IMR-90 (cell line): ENCODE measurements around the gene SUN5. TPM values are rescaled to one million over a fixed set of nuclear protein-coding genes. Genes with fewer than 3 reads are reported as not detected.
"Not testable (repeated sequence)": the region's sequence is repeated elsewhere in the genome, so short reads cannot be mapped to it uniquely, and the experiment has no call there.

Source experiments
- ATAC-seq: fragments of 200-7000 bp; cut with Tn5 transposase; 2 replicates; pipeline ENCODE4 v1.9.1; 2020; ENCODE audit warnings: low read depth, mild to moderate bottlenecking, moderate library complexity
- BruUV-seq: library from RNA; stranded (reverse); fragments of 400-500 nt; replicated peaks from 2 replicates; lab custom pipeline; 2021; lab: Mats Ljungman, UMichigan
- CTCF ChIA-PET: fragments of 300-600 bp; formaldehyde crosslinking; extraction: SDS; loops from one replicate; lab custom pipeline; 2021; ENCODE audit warnings: antibody characterized with exemption; lab: Yijun Ruan, JAX
- POLR2A ChIA-PET: fragments of 300-600 bp; sonication (Branson Sonifier 250); formaldehyde crosslinking; loops from one replicate; lab custom pipeline; 2022; ENCODE audit warnings: antibody characterized with exemption; ENCODE audit not compliant: unreplicated experiment; lab: Charles Lee
- DNase-seq: peaks from one replicate; pipeline ENCODE4 v3.0.0; 2013
- H2AFZ ChIP-seq: replicated peaks from 2 replicates; pipeline ENCODE3; 2013; ENCODE audit warnings: low read length, mild to moderate bottlenecking; ENCODE audit not compliant: poor library complexity
- H2AK5ac ChIP-seq: 2 replicates; pipeline ENCODE4 v1.6.1; 2013; ENCODE audit warnings: low read depth, low read length, inconsistent platforms
- H2AK9ac ChIP-seq: replicated peaks from 2 replicates; pipeline ENCODE3; 2013; ENCODE audit warnings: mild to moderate bottlenecking, low read depth, low read length, moderate library complexity; ENCODE audit not compliant: poor library complexity
- H2BK120ac ChIP-seq: 2 replicates; pipeline ENCODE4 v1.6.1; 2013; ENCODE audit warnings: low read depth, low read length, inconsistent platforms
- H2BK15ac ChIP-seq: 3 replicates; pipeline ENCODE4 v1.6.1; 2013; ENCODE audit warnings: low read depth, low read length, inconsistent platforms
- H2BK20ac ChIP-seq: 2 replicates; pipeline ENCODE4 v1.6.1; 2013; ENCODE audit warnings: low read depth, mild to moderate bottlenecking, inconsistent platforms, low read length, moderate library complexity
- H2BK5ac ChIP-seq: 2 replicates; pipeline ENCODE4 v1.6.1; 2013; ENCODE audit warnings: mild to moderate bottlenecking, low read depth, low read length, inconsistent platforms; ENCODE audit not compliant: poor library complexity, severe bottlenecking
- H3K14ac ChIP-seq: replicated peaks from 2 replicates; pipeline ENCODE4 v1.6.1; 2013; ENCODE audit warnings: low read depth, low read length, inconsistent platforms
- H3K18ac ChIP-seq: 2 replicates; pipeline ENCODE4 v1.6.1; 2013; ENCODE audit warnings: low read depth, low read length, control low read depth
- H3K23ac ChIP-seq: 2 replicates; pipeline ENCODE4 v1.6.1; 2013; ENCODE audit warnings: low read depth, low read length, inconsistent platforms
- H3K27ac ChIP-seq: 2 replicates; pipeline ENCODE4 v1.5.1; 2013; ENCODE audit warnings: mild to moderate bottlenecking, control low read depth, low read length; ENCODE audit not compliant: insufficient read depth
- H3K27me3 ChIP-seq: 2 replicates; pipeline ENCODE4 v1.6.1; 2013; ENCODE audit warnings: low read length; ENCODE audit not compliant: control insufficient read depth, insufficient read depth
- H3K36me3 ChIP-seq: 2 replicates; pipeline ENCODE4 v1.6.1; 2013; ENCODE audit warnings: low read length, mixed read lengths; ENCODE audit not compliant: control insufficient read depth, insufficient read depth
- H3K4ac ChIP-seq: 2 replicates; pipeline ENCODE4 v1.6.1; 2013; ENCODE audit warnings: low read depth, low read length, inconsistent platforms
- H3K4me1 ChIP-seq: 2 replicates; pipeline ENCODE4 v1.6.1; 2013; ENCODE audit warnings: low read length, mixed read lengths; ENCODE audit not compliant: control insufficient read depth, insufficient read depth
- H3K4me2 ChIP-seq: 2 replicates; pipeline ENCODE4 v1.6.1; 2013; ENCODE audit warnings: low read depth, mild to moderate bottlenecking, control low read depth, low read length, moderate library complexity
- H3K4me3 ChIP-seq: 2 replicates; pipeline ENCODE4 v1.5.1; 2013; ENCODE audit warnings: low read depth, mild to moderate bottlenecking, control low read depth, low read length, moderate library complexity; ENCODE audit not compliant: insufficient read depth
- H3K56ac ChIP-seq: 2 replicates; pipeline ENCODE4 v1.6.1; 2013; ENCODE audit warnings: low read length, inconsistent platforms; ENCODE audit not compliant: insufficient read depth; ENCODE audit errors: extremely low read depth
- H3K79me1 ChIP-seq, 2 experiments: 2 replicates each; pipeline ENCODE4 v1.6.1; 2013; ENCODE audit warnings: low read length in 2 of 2, inconsistent platforms in 1 of 2, low read depth in 1 of 2
- H3K9ac ChIP-seq: 2 replicates; pipeline ENCODE4 v1.6.1; 2013; ENCODE audit warnings: low read depth, low read length, control low read depth
- H3K9me1 ChIP-seq: 2 replicates; pipeline ENCODE4 v1.6.1; 2013; ENCODE audit warnings: low read length, inconsistent platforms; ENCODE audit not compliant: insufficient read depth
- H3K9me3 ChIP-seq: 2 replicates; pipeline ENCODE4 v1.6.1; 2013; ENCODE audit warnings: low read length; ENCODE audit not compliant: control insufficient read depth, insufficient read depth
- H4K20me1 ChIP-seq: 2 replicates; pipeline ENCODE4 v1.6.1; 2013; ENCODE audit warnings: low read length, inconsistent platforms; ENCODE audit not compliant: insufficient read depth
- H4K5ac ChIP-seq: 2 replicates; pipeline ENCODE4 v1.6.1; 2013; ENCODE audit warnings: mild to moderate bottlenecking, low read depth, low read length, control low read depth
- H4K8ac ChIP-seq, 2 experiments: 2 replicates each; pipeline ENCODE4 v1.6.1; 2013; ENCODE audit warnings: low read depth in 2 of 2, low read length in 2 of 2, control low read depth in 1 of 2, inconsistent platforms in 1 of 2
- H4K91ac ChIP-seq: 2 replicates; pipeline ENCODE4 v1.6.1; 2013; ENCODE audit warnings: low read depth, low read length, inconsistent platforms; ENCODE audit not compliant: insufficient read depth
- WGBS, 2 experiments: methylation state at CpG; one replicate each; pipeline versions ENCODE4 v1.1.5 to v1.1.7; 2013; ENCODE audit warnings: missing lambda C conversion rate in 2 of 2; ENCODE audit not compliant: insufficient read length in 1 of 2; ENCODE audit errors: extremely low coverage in 2 of 2; 5-methylcytosine and 5-hydroxymethylcytosine counted together
- dilution Hi-C: fragments of 300-500 bp; cut with HindIII; formaldehyde crosslinking; loops from one replicate; pipeline ENCODE4 v1.14.3; 2018; ENCODE audit warnings: low sequenced_read_pairs; ENCODE audit not compliant: unreplicated experiment
- in situ Hi-C: fragments of 300-500 bp; cut with MboI; formaldehyde crosslinking; loops from 3 replicates; pipeline ENCODE4 v1.14.3; 2019; ENCODE audit warnings: low sequenced_read_pairs, inconsistent platforms, mixed read lengths
- intact Hi-C: fragments of 100-400 bp; cut with micrococcal nuclease; formaldehyde crosslinking; loops from 2 replicates; pipeline ENCODE4 v1.10.0; 2022
- polyA plus RNA-seq, 3 experiments: library from polyadenylated mRNA; depleted of rRNA; stranded (reverse); fragments of >200 nt; gene quantifications; 2 replicates each; pipeline ENCODE4 v1.2.3, GENCODE V29; 2012; ENCODE audit warnings: low replicate concordance in 1 of 3
- total RNA-seq: library from RNA; depleted of rRNA; stranded (reverse); fragments of >200 nt; gene quantifications from 2 replicates; pipeline ENCODE4 v1.2.3, GENCODE V29; 2012

SUN5 gene
- total and polyA plus RNA-seq, 2 of the 4 experiments (the other 2 are of a cell fraction), result not detected

DNA sequence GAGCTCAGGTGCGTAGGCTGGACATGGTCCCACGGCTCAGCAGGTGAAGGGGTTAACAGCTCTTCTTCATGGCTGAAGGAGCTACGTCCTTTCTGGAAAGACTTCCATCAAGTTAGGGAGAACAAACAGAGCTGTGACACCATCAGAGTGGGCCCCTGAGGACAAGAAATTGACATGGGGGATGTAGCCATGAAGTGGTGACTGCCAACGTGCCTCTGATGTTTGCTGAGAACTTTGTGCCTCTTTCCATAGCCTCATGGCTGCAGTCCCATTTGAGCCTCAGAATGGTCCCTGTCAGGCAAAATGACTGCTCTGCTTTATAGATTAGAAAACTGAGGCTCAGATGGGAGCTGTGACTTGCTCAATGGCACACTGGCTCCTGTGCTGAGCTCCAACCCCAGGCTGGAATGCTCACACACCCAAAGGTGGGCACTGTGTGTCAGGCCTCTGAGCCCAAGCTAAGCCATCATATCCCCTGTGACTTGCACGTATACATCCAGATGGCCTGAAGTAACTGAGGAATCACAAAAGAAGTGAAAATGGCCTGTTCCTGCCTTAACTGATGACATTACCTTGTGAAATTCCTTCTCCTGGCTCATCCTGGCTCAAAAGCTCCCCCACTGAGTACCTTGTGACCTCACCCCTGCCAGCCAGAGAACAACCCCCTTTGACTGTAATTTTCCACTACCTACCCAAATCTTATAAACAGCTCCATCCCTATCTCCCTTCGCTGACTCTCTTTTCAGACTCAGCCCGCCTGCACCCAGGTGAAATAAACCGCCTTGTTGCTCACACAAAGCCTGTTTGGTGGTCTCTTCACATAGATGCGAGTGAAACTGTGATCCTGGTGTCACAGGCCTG, 29.8 kb downstream of the SUN5 start:
- CTCF ChIA-PET, H2BK15ac ChIP-seq, H3K23ac ChIP-seq, H3K9me1 ChIP-seq, H3K56ac ChIP-seq, H3K36me3 ChIP-seq, H4K20me1 ChIP-seq, H4K5ac ChIP-seq, H3K4ac ChIP-seq, H4K8ac ChIP-seq, H2AK9ac ChIP-seq, H2BK20ac ChIP-seq, in situ Hi-C loops, H4K91ac ChIP-seq, H2BK120ac ChIP-seq, H3K79me1 ChIP-seq, dilution Hi-C loops, H2AFZ ChIP-seq, H3K4me3 ChIP-seq, H3K18ac ChIP-seq, H3K9ac ChIP-seq, DNase-seq, ATAC-seq, H3K9me3 ChIP-seq, H2AK5ac ChIP-seq, H3K27ac ChIP-seq, BruUV-seq, intact Hi-C loops, POLR2A ChIA-PET, H2BK5ac ChIP-seq, H3K4me2 ChIP-seq, H3K4me1 ChIP-seq, H3K14ac ChIP-seq: not testable (repeated sequence)
- WGBS, 2 experiments, result 60% methylated on average over 1 of the region's 9 CpGs; no CpG with 5 or more reads in 1 of the 2 experiments
- peaks cover 16% of the 10 kb centered on the region; the same call in 1 of the 2 replicates for H3K27me3 ChIP-seq
